ENCODE results near the gene ACOX3. TPM values are rescaled to one million over a fixed set of nuclear protein-coding genes. Genes with fewer than 3 reads are reported as not detected.

Gene ACOX3
- total and polyA plus RNA-seq, 2 donors (not counting 1 experiment from before 2014, with no cell fraction given) = 6.8 to 23.8 TPM

DNA sequence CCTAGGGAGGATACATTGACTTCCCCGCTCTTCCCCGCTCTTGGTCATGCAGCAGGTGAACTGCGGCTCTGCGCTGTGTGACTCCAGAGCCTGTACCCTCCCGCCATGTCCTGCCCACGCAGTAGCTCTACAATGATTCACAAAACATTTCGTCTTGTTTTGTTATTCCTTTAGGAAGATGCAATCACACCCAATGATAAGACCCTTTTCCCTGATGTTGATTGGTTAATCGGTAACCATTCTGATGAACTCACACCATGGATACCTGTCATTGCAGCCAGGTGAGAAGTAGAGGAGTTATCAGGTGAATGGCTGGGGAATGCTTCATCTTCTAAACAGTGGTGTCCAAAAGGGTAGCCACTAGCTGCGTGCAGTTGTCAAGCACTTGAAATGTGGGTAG, 23.3 kb upstream of the ACOX3 start:
- Histone ChIP-seq H3K4me3 (replicated peaks in 1 of 4; ENCODE audit: control extremely low read depth in 1 of 4, insufficient read depth in 1 of 4, low read depth in 3 of 4, low read length in 4 of 4) (no peak overlapping the region), H3K9me3 (ENCODE audit: control insufficient read depth, insufficient read depth, low read depth, low read length) (no peaks in the 10 kb centered on the region), H3K79me2 (ENCODE audit: control insufficient read depth, insufficient read depth, low read length) (no peaks in the 10 kb centered on the region), H3K9ac (ENCODE audit: insufficient read depth, low read length) (no peak overlapping the region), H3K4me1 (ENCODE audit: control insufficient read depth, extremely low read depth, insufficient read depth, low read length) (no peaks in the 10 kb centered on the region), H3K4me2 (ENCODE audit: extremely low read depth, insufficient read depth, low read length) (no peak overlapping the region), H2AFZ (ENCODE audit: low read length) (no peak overlapping the region), H3K27me3 (ENCODE audit: control insufficient read depth, insufficient read depth, low read length) (no peaks in the 10 kb centered on the region), H4K20me1 (ENCODE audit: control insufficient read depth, extremely low read depth, insufficient read depth, low read length) (no peaks in the 10 kb centered on the region), H3K36me3 (ENCODE audit: control insufficient read depth, insufficient read depth, low read length) (peaks cover 7% of the 10 kb centered on the region), H3K27ac (ENCODE audit: insufficient read depth, low read length) (no peak overlapping the region)
- no peak for DNase-seq (ENCODE audit: low read depth in 2 of 2)
- TF ChIP-seq, protein P1, sequence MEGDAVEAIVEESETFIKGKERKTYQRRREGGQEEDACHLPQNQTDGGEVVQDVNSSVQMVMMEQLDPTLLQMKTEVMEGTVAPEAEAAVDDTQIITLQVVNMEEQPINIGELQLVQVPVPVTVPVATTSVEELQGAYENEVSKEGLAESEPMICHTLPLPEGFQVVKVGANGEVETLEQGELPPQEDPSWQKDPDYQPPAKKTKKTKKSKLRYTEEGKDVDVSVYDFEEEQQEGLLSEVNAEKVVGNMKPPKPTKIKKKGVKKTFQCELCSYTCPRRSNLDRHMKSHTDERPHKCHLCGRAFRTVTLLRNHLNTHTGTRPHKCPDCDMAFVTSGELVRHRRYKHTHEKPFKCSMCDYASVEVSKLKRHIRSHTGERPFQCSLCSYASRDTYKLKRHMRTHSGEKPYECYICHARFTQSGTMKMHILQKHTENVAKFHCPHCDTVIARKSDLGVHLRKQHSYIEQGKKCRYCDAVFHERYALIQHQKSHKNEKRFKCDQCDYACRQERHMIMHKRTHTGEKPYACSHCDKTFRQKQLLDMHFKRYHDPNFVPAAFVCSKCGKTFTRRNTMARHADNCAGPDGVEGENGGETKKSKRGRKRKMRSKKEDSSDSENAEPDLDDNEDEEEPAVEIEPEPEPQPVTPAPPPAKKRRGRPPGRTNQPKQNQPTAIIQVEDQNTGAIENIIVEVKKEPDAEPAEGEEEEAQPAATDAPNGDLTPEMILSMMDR (conservative IDR thresholded peaks at IDR 0.05 in 1 of 2, IDR thresholded peaks at IDR 0.05 in 1 of 2; ENCODE audit: low read depth in 1 of 2, low read length in 2 of 2) = no peak

DNA sequence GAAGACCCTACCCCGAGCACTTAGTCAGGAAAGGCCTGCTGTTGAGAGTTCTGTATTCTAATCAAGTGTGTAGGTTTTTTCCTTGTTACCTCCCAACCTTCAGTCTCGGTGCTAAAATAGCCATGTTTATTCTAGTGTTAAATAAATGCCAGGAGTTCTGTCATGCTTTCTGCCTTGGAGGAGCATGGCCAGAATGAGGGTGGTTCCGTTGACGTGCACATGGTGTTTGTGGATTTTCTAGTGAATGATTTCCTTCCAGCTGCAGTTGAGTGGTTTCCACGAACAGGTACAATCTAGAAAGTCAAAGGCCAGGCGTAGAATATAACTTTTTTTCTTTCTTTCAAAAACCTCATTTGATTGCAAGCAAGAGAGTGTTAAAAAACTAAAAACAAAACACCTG, 21.1 kb upstream of the ACOX3 start:
- Histone ChIP-seq H3K4me1 (ENCODE audit: control insufficient read depth, extremely low read depth, insufficient read depth, low read length) (no peaks in the 10 kb centered on the region), H4K20me1 (ENCODE audit: control insufficient read depth, extremely low read depth, insufficient read depth, low read length) (no peaks in the 10 kb centered on the region), H3K9me3 (ENCODE audit: control insufficient read depth, insufficient read depth, low read depth, low read length) (no peaks in the 10 kb centered on the region), H3K79me2 (ENCODE audit: control insufficient read depth, insufficient read depth, low read length) (no peaks in the 10 kb centered on the region), H3K36me3 (ENCODE audit: control insufficient read depth, insufficient read depth, low read length) (peaks cover 8% of the 10 kb centered on the region), H3K4me3 (replicated peaks in 1 of 4; ENCODE audit: control extremely low read depth in 1 of 4, insufficient read depth in 1 of 4, low read depth in 3 of 4, low read length in 4 of 4) (no peak overlapping the region), H3K9ac (ENCODE audit: insufficient read depth, low read length) (no peak overlapping the region), H3K27me3 (ENCODE audit: control insufficient read depth, insufficient read depth, low read length) (no peaks in the 10 kb centered on the region), H3K4me2 (ENCODE audit: extremely low read depth, insufficient read depth, low read length) (no peak overlapping the region), H3K27ac (ENCODE audit: insufficient read depth, low read length) (no peak overlapping the region), H2AFZ (ENCODE audit: low read length) (no peak overlapping the region)
- DNase-seq (ENCODE audit: low read depth in 2 of 2) = no peak
- TF ChIP-seq, protein P1 (conservative IDR thresholded peaks at IDR 0.05 in 1 of 2, IDR thresholded peaks at IDR 0.05 in 1 of 2; ENCODE audit: low read depth in 1 of 2, low read length in 2 of 2) = no peak
- TF ChIP-seq EZH2 (IDR thresholded peaks at IDR 0.05; ENCODE audit: low read length, missing control alignments) = no peak

DNA sequence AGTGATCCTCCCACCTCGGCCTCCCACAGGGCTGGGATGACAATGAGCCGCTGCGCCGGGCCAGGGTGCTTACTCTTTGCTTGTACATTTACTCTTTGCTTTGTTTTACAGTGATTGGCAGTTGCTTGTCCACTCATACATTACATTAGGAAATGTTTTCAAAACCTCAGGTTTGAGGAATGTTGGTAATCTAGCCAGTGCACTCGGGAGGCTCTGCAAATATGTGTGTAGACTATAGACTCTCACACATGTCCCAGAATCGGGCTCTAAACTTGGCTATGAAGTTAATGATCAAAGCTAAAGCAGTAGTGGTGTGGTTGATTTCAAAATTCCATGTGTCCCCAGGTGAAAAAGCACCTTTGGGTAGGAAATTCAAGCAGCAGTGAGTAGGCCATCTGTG, 20.6 kb upstream of the ACOX3 start:
- TF ChIP-seq, protein P1 (conservative IDR thresholded peaks at IDR 0.05 in 1 of 2, IDR thresholded peaks at IDR 0.05 in 1 of 2; ENCODE audit: low read depth in 1 of 2, low read length in 2 of 2) = no peak
- no peak for TF ChIP-seq EZH2 (IDR thresholded peaks at IDR 0.05; ENCODE audit: low read length, missing control alignments)
- DNase-seq (ENCODE audit: low read depth in 2 of 2) = no peak
- Histone ChIP-seq H3K4me2 (ENCODE audit: extremely low read depth, insufficient read depth, low read length) (no peak overlapping the region), H3K27ac (ENCODE audit: insufficient read depth, low read length) (no peak overlapping the region), H3K27me3 (ENCODE audit: control insufficient read depth, insufficient read depth, low read length) (no peaks in the 10 kb centered on the region), H3K9me3 (ENCODE audit: control insufficient read depth, insufficient read depth, low read depth, low read length) (no peaks in the 10 kb centered on the region), H3K79me2 (ENCODE audit: control insufficient read depth, insufficient read depth, low read length) (no peaks in the 10 kb centered on the region), H3K4me3 (replicated peaks in 1 of 4; ENCODE audit: control extremely low read depth in 1 of 4, insufficient read depth in 1 of 4, low read depth in 3 of 4, low read length in 4 of 4) (no peak overlapping the region), H2AFZ (ENCODE audit: low read length) (no peak overlapping the region), H3K4me1 (ENCODE audit: control insufficient read depth, extremely low read depth, insufficient read depth, low read length) (no peaks in the 10 kb centered on the region), H4K20me1 (ENCODE audit: control insufficient read depth, extremely low read depth, insufficient read depth, low read length) (no peaks in the 10 kb centered on the region), H3K9ac (ENCODE audit: insufficient read depth, low read length) (no peak overlapping the region), H3K36me3 (ENCODE audit: control insufficient read depth, insufficient read depth, low read length) (peaks cover 8% of the 10 kb centered on the region)

All from fibroblast of lung (primary cell).